Adrenal gland (tissue), 5 donors: ENCODE data around the gene FHIT.

Experiments used
- POLR2A ChIP-seq, 2 donors: fragments of 450-650 bp; IDR thresholded peaks; one replicate each; pipeline ENCODE4 v1.6.1; 2017; ENCODE audit warnings: antibody characterized with exemption in 2 of 2, mild to moderate bottlenecking in 2 of 2, moderate library complexity in 1 of 2
- TF ChIP-seq, protein P1 (sequence below), 6 experiments: fragments of 450-650 bp in 4 of 6; fragments of 200-600 bp in 2 of 6; sonication (generic) in 1 of 6; IDR thresholded peaks; 1 replicate in 5 of 6; 2 replicates in 1 of 6; pipeline versions ENCODE4 v1.5.1 to v1.8.0; 2016 to 2021; ENCODE audit warnings: antibody characterized with exemption in 6 of 6, mild to moderate bottlenecking in 2 of 6, moderate library complexity in 1 of 6
- donor health status: DM: no; HTN: no; CAD: no.

DNA sequence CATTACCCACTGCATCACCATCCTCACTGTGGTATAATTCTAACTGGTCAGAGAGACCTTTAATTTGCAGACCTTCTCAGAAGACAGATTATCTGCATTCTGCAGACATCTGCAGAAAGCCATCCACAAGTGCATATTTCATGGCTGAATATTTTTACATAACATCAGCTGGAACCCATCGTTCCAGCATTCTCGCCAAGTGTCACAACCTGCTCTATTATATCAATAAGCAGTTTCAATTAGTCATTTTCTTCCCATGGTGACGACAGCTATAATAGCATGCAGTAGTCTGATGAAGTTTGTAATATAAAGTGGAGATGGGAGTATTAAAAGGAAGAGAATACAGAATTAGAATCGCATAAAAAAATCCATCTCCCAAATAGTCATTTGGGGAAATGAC lies 334.7 kb downstream of the FHIT start:
- TF ChIP-seq, protein P1, sequence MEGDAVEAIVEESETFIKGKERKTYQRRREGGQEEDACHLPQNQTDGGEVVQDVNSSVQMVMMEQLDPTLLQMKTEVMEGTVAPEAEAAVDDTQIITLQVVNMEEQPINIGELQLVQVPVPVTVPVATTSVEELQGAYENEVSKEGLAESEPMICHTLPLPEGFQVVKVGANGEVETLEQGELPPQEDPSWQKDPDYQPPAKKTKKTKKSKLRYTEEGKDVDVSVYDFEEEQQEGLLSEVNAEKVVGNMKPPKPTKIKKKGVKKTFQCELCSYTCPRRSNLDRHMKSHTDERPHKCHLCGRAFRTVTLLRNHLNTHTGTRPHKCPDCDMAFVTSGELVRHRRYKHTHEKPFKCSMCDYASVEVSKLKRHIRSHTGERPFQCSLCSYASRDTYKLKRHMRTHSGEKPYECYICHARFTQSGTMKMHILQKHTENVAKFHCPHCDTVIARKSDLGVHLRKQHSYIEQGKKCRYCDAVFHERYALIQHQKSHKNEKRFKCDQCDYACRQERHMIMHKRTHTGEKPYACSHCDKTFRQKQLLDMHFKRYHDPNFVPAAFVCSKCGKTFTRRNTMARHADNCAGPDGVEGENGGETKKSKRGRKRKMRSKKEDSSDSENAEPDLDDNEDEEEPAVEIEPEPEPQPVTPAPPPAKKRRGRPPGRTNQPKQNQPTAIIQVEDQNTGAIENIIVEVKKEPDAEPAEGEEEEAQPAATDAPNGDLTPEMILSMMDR (IDR thresholded peaks at IDR 0.05): no peak
- no peak for TF ChIP-seq POLR2A (IDR thresholded peaks at IDR 0.05)
